GM12801 (cell line): Measurements from ENCODE around the gene MAN1A1.

Experiments
- TF ChIP-seq, protein P1 (sequence below): IDR thresholded peaks from one replicate; pipeline ENCODE4 v1.5.1; 2011; ENCODE audit warnings: control low read depth; ENCODE audit not compliant: insufficient read length; ENCODE audit errors: extremely low read depth

Gene MAN1A1

GRCh38 chr6:119345114-119345513 lies 4.4 kb downstream of the MAN1A1 start:
- TF ChIP-seq, protein P1, sequence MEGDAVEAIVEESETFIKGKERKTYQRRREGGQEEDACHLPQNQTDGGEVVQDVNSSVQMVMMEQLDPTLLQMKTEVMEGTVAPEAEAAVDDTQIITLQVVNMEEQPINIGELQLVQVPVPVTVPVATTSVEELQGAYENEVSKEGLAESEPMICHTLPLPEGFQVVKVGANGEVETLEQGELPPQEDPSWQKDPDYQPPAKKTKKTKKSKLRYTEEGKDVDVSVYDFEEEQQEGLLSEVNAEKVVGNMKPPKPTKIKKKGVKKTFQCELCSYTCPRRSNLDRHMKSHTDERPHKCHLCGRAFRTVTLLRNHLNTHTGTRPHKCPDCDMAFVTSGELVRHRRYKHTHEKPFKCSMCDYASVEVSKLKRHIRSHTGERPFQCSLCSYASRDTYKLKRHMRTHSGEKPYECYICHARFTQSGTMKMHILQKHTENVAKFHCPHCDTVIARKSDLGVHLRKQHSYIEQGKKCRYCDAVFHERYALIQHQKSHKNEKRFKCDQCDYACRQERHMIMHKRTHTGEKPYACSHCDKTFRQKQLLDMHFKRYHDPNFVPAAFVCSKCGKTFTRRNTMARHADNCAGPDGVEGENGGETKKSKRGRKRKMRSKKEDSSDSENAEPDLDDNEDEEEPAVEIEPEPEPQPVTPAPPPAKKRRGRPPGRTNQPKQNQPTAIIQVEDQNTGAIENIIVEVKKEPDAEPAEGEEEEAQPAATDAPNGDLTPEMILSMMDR, result no peak

GRCh38 chr6:119344306-119344705 lies 5.3 kb downstream of the MAN1A1 start:
- TF ChIP-seq, protein P1, result no peak

DNA sequence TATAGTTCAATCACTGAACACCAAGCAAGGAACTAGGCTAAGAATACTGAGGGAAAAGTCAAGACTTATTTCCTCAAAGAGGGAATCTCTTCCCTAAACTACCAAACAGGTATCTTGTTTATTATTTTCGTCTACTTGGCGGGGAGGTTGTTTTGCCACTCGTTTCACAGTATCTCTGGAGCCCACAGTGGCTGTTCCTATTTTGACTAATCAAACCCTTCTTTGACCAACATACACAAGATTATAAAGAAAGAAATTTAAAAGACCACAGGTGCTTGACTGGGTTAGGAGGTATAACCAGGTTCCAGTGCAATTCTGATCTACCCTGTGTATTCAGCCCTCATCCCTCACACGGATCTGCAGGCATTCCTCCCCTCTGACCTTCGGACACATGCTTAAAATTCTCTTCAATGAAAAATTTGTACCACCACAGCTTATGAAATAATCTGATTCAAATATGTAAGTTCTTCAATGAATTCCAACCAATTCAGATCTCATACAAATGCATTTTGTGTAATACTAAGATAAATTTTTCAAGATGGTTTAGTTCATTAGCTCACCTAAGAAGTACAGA lies 5.9 kb downstream of the MAN1A1 start:
- TF ChIP-seq, protein P1, result no peak

- TF ChIP-seq, protein P1, result no peak
Measured at GRCh38 chr6:119343167-119343566, 6.4 kb downstream of the MAN1A1 start.

GRCh38 chr6:119342430-119342829 lies 7.1 kb downstream of the MAN1A1 start:
- TF ChIP-seq, protein P1, result no peak

GRCh38 chr6:119340796-119341487 lies 8.6 kb downstream of the MAN1A1 start:
- TF ChIP-seq, protein P1, result no peak

DNA sequence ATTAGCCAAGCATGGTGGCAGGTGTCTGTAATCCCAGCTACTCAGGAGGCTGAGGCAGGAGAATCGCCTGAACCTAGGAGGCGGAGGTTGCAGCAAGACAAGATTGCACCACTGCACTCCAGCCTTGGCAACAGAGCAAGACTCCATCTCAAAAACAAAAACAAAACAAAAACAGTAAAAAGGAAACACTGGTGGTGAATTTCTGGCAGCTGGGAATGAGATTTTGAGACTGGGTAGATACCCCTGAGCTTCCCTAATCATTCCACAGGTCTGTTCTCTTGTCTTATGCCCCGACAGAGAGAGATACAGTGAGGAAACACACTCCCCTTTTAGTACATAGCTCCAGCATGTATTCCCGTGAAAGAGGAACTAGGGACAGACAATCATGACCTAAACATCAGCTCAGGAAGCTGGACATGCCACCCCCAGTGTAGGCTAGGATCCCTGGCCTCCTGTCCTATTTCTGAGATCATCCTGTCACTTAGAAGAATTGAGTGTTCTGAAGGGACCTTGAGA lies 9.6 kb downstream of the MAN1A1 start:
- TF ChIP-seq, protein P1, result no peak
